NCI-H748 (cell line): ENCODE measurements around the gene IFITM1.
"Not testable (repeated sequence)": the region's sequence is repeated elsewhere in the genome, so short reads cannot be mapped to it uniquely, and the experiment has no call there.

Source experiments
- DNase-seq: peaks from one replicate; lab custom pipeline; 2025; ENCODE audit not compliant: unreplicated experiment; lab: John Stamatoyannopoulos, UW

The IFITM1 gene

DNA sequence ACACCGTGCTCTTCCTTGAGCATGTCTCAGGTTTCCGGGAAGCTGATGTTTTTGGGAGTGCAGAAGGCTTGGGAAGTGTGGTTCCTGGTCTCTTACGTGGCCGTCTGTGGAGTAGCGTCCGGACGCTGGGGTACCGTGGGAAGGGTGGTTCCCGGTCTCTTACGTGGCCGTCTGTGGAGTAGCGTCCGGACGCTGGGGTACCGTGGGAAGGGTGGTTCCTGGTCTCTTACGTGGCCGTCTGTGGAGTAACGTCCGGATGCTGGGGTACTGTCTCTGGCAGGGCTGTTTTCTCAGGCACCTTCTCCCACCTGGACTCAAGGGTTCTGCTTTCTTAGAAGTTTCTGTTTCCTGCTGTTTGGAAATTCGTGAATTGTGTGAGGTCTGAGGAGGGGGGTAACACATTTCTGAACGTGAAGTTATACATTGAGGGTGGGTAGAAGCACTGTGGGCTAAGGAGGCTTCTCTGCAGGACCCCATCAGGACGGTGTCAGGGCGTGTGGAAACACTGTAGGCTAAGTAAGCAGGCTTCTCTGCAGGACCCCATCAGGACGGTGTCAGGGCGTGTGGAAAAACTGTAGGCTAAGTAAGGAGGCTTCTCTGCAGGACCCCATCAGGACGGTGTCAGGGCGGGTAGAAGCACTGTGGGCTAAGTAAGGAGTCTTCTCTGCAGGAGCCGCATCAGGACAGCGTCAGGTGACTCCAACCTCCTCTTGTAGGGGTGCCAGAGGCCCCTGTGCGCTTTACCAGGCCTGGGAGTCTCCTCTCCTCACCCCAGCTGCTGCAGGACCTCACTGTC lies 12.2 kb downstream of the IFITM1 start:
- DNase-seq = no peak

DNA sequence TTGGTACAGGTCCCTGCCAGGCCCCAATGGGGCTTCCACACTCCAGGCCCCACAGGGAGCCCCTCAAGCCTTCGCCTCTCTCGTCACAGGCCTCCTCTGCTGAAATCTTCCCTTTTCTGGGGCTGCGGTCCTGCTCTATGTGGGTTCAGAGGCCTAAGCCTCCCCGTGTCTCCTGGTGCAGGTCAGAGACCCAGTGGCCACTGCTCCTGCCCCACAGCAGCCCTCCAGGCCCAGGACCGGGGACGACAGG lies 12.7 kb downstream of the IFITM1 start:
- no peak for DNase-seq

- no peak for DNase-seq
Observed at GRCh38 chr11:326842-327580, 13.2 kb downstream of the IFITM1 start.

DNA sequence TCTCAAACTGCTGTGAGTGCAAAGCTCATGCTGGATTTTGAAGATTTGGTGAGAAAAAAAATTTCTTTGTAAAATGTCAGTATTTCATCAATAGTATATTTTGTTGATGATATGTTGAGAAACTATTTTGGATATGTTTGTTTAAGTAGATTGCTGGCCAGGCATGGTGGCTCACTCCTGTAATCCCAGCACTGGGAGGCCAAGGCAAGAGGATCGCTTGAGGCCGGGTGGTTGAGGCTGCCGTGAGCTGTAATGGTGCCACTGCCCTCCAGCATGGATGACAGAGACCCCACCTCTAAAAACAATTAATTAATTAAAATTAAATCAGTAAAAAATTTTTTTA lies 13.7 kb downstream of the IFITM1 start:
- DNase-seq = no peak

- DNase-seq = no peak
Observed at GRCh38 chr11:328012-328411, 14.2 kb downstream of the IFITM1 start.

DNA sequence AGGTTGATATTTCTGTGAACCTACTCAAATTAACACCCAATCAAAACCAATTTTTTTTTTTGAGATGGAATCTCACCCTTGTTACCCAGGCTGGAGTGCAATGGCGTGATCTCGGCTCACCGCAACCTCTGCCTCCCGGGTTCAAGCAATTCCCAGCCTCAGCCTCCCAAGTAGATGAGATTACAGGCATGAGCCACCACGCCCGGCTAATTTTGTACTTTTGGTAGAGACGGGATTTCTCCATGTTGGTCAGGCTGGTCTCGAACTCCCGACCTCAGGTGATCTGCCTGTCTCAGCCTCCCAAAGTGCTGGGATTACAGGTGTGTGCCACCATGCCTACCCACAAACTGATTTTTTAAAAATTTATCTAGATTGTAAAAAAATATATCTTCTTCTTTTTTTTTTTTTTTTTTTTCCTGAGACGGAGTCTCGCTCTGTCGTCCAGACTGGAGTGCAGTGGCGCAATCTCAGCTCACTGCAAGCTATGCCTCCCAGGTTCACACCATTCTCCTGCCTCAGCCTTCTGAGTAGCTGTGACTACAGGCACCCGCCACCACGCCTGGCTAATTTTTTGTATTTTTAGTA lies 14.8 kb downstream of the IFITM1 start:
- not testable (repeated sequence) for DNase-seq

DNA sequence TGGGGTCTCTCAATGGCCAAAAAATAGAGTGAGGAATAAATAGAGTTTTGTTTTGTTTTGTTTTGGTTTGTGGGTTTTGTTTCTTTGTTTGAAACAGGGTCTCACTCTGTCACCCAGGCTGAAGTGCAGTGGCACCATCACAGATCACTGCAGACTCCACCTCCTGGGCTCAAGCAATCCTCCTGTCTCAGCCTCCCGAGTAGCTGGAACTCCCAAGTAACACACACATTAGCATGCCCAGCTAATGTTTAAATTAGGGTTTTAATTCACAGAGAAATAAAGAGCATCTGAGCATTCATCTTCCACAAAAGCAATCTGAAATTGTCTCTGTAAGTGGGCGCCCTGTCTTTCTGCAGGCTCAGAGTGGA lies 16.0 kb downstream of the IFITM1 start:
- DNase-seq = no peak

- no peak for DNase-seq
Observed at GRCh38 chr11:330307-330693, 16.5 kb downstream of the IFITM1 start.

- DNase-seq = no peak
Observed at GRCh38 chr11:330694-331357, 17.0 kb downstream of the IFITM1 start.

GRCh38 chr11:331358-332060 lies 17.7 kb downstream of the IFITM1 start:
- DNase-seq = no peak

DNA sequence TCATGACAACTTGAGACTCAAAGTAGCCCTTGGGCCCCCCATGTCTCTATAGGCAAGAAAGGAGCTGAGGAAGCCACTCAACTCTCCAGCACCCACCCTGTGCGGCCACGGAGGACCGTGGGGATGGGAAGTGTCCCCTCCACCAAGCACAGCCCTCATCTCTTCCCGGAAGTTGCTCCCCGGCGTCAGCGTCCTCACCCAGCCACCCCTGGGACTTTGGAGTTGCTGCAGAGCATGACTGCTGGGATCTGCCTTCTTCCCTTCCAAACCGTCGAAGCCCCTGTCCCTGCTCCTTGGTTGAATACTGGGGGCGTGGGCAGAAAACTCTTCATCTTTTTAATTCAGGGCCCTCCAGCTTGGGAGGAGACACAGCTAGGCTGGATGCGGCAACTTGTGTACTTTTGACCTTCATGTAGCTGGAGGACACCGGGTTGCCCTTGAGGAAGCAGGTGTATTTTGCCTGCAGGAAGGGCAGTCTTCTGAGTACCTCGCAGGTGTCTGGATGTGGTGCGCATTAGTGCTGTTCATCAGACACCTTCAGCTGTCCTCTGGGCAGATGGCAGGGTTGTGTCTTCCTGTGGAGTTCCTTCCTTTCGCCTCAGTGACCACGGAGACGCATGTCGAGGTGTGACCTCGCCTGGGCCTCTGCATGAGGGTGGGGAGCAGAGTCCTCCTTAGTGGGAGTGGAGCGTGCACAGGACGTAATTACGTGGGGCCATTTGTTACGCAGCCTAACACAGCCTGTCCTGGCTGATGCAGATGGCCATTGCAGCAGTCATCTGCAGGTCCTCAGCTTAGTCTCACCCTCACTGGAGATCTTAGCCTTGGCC lies 19.0 kb downstream of the IFITM1 start:
- DNase-seq = no peak

DNA sequence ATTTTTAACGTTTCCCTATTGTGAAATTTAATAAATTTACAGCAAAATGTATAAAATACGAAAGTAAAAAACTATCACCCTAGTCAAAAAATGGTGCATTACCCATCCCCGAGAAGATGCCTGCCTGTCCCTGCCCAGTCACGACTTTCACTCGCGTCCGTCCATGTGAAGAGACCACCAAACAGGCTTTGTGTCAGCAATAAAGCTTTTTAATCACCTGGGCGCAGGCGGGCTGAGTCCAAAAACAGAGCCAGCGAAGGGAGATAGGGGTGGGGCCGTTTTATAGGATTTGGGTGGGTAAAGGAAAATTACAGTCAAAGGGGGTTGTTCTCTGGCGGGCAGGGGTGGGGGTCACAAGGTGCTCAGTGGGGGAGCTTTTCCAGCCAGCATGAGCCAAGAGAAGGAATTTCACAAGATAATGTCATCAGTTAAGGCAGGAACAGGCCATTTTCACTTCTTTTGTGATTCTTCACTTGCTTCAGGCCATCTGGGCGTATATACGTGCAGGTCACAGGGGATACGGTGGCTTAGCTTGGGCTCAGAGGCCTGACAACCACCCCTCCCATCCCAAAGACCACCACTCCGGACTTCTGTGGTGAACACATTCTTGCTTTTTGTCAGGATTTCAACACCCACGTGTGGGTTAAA lies 19.9 kb downstream of the IFITM1 start:
- not testable (repeated sequence) for DNase-seq

GRCh38 chr11:334264-334994 lies 20.6 kb downstream of the IFITM1 start:
- DNase-seq = peak; percentile 67

DNA sequence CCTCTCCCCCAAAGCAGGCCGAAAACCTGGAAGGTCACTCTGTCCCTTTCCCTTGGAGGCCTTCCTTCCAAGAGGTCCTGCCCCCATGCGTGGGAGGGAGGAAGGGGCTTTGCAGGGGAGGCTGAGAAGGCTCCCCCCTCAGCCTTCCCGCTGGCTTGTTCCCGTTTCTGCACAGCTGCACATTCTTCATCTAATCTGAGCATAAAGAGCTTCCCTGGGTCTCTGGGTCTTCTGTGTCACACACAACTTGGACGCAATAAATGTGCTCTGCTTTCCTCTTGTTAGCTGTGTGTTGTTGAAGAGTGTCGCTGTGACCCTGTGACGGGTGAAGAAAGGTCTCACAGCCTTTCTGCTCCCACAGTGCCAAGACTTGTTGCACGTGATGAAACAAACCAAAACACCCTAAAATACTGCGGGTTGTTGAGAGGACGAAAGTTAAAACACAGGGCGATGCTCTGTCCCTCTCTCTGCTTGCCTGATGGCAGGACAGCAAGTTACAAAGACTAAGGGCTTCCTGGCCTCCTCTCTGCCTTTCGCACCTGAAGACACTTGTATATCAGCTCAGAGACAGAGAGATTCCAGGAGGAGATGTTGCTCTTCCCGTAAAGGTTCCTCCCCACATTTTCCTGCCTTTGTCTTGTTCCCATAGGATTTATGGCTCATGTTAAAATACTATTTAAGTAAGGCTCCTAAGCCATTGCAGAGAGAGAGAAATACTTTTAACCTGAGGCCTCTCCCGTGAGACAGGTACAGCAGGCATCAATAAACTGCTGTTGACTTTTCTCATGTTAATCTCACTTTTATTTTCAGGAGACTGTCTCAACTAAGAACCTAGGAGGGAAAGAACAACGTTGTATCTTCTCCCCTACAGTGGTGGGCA lies 22.2 kb downstream of the IFITM1 start:
- no peak for DNase-seq

GRCh38 chr11:336659-337198 lies 22.9 kb downstream of the IFITM1 start:
- DNase-seq = no peak

DNA sequence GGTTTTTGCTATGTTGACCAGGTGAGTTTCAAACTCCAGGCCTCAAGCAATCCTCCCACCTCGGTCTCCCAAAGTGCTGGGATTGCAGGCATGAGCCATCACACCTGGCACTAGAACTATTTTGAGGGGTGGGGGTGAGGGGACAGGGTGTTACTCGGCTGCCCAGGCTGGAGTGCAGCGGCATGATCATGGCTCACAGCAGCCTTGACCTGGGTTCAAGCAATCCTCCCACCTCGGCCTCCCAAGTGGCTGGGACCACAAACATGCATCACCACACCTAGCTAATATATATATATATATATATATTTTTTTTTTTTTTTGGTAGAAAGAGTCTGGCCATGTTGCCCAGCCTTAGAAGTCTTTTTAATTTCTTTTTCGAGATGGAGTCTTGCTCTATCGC lies 23.9 kb downstream of the IFITM1 start:
- DNase-seq = no peak

DNA sequence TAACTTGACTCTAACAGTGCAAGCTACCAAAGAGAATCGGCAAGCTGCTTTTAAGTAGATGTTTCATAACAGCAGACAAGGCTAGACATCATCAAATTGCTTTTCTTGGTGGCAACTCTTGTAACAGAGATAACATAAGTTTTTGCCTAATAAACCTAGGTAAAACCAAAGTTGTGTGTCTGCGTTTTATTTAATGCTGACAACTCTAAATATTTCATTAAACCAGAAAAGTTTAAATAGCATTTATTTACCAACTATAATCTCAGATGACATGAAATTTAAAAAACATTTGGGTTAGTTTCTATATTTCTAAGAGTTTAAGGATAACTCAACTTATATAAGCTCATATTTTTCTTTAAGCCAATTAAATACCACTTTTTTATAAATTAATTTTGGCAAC lies 26.1 kb downstream of the IFITM1 start:
- no peak for DNase-seq
